ENCODE measurements around the gene STIMATE.

DNA sequence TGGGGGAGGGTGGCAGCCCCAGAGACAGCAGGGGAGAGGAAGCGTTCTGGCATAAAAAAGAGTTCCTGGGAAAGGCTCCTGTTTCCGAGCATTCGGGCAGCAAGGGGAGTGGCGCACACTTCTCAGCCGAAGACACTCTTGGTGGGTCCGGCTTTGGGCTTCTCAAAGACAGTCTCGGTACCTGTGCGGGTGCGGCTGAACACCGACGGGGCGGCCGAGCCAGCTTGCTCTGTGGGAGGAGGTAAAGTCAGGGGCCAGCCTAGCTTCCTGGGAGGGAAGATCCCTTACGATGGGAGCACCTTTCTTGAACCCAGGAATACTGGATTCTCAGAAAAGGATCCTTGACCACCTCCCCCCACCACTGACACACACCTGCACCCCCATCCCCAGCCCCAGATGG lies 64.1 kb downstream of the STIMATE start:
- TF ChIP-seq, protein P1, sequence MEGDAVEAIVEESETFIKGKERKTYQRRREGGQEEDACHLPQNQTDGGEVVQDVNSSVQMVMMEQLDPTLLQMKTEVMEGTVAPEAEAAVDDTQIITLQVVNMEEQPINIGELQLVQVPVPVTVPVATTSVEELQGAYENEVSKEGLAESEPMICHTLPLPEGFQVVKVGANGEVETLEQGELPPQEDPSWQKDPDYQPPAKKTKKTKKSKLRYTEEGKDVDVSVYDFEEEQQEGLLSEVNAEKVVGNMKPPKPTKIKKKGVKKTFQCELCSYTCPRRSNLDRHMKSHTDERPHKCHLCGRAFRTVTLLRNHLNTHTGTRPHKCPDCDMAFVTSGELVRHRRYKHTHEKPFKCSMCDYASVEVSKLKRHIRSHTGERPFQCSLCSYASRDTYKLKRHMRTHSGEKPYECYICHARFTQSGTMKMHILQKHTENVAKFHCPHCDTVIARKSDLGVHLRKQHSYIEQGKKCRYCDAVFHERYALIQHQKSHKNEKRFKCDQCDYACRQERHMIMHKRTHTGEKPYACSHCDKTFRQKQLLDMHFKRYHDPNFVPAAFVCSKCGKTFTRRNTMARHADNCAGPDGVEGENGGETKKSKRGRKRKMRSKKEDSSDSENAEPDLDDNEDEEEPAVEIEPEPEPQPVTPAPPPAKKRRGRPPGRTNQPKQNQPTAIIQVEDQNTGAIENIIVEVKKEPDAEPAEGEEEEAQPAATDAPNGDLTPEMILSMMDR (IDR thresholded peaks at IDR 0.05): no peak
- no peak for TF ChIP-seq ZFX (IDR thresholded peaks at IDR 0.05; ENCODE audit: borderline replicate concordance)

All from 22Rv1 (cell line).